GM12878 (cell line): ENCODE results near the gene FBXL17.
"Not testable (repeated sequence)": the region's sequence is repeated elsewhere in the genome, so short reads cannot be mapped to it uniquely, and the experiment has no call there.

Experiments used
- ESRRA ChIP-seq: IDR thresholded peaks from 2 replicates; pipeline ENCODE4 v1.6.1; 2012; ENCODE audit warnings: mild to moderate bottlenecking, low read length, improper control_type of control experiment
- FOS ChIP-seq: IDR thresholded peaks from 3 replicates; pipeline ENCODE4 v1.6.1; 2011; ENCODE audit warnings: borderline replicate concordance; ENCODE audit not compliant: insufficient read length; ENCODE audit errors: extremely low read depth
- ZNF217 ChIP-seq: fragments of 450-650 bp; IDR thresholded peaks from 2 replicates; pipeline ENCODE4 v1.6.1; 2017; ENCODE audit warnings: antibody characterized with exemption, mild to moderate bottlenecking

DNA sequence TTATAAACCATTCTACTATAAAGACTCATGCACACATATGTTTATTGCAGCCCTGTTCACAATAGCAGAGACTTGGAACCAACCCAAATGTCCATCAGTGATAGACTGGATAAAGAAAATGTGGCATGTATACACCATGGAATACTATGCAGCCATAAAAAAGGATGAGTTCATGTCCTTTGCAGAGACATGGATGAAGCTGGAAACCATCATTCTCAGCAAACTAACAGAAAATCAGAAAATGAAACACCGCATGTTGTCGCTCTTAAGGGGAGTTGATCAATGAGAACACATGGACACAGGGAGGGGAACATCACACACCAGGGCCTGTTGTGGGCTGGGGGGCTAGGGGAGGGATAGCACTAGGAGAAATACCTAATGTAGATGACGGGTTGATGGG lies 23.3 kb upstream of the FBXL17 start:
- not testable (repeated sequence) for TF ChIP-seq ESRRA, FOS, ZNF217
